GM21381 (cell line): Measurements from ENCODE around the gene CLDN16.

Experiments used
- ATAC-seq: cut with Tn5 transposase; IDR thresholded peaks from one replicate; pipeline ENCODE4 v1.9.1; 2021; ENCODE audit warnings: mild to moderate bottlenecking, moderate library complexity; ENCODE audit not compliant: unreplicated experiment

Gene CLDN16

DNA sequence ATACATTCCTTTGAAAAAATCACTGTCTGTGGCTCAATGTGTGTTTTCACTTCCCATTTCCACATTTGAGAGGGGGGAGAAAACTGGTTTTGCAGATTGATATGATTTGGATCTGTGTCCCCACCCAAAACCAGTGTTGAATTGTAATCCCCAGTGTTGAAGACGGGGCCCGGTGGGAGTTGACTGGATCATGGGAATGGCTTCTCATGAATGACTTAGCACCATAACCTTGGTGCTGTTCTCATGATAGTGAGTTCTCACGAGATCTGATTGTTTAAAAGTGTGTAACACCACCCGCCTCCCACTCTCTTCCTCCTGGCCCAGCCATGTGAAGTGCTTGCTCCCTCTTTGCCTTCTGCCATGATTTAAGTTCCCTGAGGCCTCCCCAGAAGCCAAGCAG, 45.7 kb downstream of the CLDN16 start:
- ATAC-seq: no peak

DNA sequence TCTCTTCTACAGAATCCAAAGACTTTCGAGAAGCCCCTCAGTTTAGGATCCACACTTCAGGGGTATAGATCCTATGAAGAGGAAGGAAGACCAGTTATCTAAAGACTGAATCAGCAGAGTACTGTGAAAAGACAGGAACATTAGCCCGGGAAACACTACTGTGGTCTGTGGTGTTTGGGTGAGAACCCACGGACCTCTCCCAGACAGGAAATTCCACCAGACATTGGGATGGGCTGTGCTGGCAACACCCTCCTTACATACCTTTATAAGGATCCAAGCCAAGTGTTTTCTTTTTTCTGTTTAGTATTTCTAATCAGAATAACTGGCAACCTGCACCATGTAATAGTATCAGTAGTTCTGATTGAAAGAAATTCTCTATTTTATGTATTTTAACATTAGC, 47.7 kb downstream of the CLDN16 start:
- no peak for ATAC-seq

DNA sequence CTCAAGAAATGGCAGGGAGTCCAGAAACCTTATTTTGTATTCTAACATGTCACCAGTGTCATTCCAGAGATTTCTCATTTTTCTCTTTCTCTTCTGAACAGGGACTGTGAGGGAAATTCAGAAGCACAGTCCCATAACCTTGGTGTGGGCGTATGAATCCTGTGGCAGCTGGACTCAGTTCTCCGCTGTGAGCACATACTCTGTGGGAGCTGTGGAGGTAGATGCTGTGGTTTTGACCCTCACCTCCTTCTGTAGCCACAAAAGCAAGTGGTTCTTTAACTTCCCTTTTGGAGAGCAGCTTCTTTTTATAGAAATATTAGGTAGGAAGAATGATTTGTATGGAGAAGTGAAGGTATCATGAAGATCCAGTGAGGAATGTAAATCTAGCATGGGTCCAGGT, 48.4 kb downstream of the CLDN16 start:
- no peak for ATAC-seq

DNA sequence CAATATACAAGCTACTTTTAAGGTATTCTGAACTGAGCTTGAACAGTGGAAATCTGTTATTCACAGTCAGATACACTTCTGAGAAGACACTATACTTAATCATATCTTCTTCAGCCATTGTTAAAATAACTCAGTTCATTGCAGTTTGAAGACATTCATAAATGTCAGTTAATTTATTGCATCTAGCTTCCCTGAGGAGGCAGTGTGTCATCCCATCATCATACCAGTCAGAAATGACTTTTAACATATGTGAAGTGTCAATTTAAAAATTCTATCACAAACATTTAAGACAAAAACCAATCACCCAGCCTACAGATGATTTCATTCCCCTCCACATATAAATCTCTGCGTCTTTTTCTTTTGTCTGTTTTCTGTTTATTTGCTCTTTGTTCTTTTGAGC, 54.3 kb downstream of the CLDN16 start:
- no peak for ATAC-seq

DNA sequence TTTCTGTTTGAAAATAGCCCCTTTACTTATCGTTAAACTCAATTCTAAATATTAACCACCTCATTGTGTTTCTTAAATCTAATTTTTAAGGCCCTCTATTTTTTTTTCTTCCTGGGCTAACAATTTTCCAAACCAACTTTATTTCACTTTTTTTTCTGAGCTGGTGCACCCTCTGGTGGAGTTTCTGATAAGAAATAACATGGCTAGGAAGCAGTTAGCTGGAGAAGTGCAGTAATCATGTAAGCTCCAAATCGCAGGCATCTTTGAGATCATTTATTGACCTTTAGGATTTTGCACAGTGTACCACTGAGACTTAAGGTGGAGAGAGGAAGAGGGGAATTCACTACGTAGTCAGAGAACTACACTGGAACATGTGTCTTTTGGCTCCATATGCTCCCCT, 55.3 kb downstream of the CLDN16 start:
- no peak for ATAC-seq

DNA sequence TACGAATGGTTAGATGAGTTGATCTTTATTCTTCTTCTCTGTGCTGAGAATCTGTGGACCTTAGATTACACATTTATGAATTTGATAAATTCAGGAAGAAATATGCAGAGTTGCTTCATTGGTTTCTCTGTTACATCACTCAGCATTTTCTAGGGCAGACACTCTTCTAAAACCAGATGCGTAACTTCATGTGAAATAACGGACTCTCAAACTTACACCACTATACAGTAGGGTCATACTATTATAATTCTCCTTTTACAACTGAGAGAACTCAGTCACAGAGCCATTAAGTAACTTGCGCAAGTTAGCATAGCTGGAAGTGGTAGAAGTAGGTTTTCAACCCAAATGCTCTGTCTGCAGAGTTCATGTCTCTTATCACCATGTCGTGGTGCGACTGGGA, 56.0 kb downstream of the CLDN16 start:
- no peak for ATAC-seq

DNA sequence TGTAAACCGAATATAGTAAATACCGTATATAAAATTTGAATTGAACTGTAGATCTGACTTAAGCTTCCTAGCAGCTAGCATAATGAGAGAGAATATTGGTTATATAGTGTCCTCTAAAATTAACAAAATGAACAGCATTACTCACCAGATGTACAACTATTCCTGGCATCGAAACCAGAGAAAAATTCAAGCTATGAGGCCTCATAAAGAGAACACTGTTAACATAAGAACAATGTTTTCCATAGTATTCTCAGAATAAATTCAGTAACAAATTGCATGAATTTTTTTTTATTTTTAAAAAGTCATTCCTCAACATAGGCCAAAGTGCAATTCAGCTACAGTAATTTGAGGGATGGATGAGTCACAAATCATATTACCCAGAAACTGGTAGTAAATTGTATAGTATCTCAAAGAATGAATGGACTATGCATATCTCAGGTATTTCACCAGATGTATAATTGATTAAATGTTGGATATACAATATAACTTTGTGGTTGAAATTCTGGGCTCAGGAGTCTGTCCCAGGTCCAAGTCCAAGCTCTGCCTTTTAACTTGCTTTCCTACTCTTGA, 56.7 kb downstream of the CLDN16 start:
- no peak for ATAC-seq

DNA sequence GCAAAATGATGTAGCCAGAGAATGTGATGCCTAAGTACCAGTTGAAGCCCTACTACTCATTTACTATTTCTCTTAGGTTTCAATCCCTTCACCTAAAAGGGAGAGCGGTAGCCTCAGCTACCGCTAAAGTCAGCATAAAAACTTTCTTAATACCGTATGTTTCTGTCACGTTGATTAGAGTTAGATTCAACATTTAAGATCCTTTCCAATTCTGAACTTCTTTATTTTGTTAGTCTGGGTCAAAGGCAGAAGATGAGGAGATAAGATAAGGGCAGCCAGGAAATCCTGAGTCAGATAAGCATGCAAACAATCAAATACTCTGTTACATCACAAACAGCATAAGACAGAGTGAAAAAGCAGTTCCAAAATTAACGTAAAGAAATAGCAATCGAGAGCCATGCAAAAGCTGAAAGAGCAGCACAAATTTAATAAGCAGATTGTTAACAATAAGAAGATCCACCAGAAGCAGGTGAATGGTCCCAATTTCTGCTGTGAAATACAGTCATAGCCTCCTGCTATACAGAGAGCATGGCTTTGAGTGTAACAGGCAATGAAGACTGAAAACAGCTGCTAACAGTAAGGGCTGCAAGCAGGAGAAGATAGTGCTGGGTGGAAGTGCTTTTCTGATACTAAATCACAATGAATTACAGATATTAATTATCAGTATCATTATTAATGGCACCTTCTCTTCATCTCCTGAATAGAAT, 58.8 kb downstream of the CLDN16 start:
- ATAC-seq: no peak

DNA sequence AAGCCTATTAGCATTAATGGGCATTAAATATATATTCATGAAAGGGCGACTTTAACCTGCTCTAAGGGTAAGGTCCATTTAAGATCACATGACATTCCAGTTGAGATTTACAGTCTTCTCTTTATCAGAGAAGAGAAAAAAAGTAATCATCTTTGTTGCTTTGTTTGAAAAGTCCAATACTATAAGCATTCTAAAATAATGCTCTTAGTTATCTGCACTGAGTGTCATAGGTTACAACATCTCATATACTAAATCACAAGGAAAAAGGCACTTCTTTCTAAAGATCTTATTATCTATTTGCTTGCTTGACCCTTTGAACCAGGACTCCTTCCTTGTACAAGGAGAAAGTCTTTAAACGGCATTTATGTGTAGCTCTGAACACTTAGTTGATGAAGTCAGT, 60.3 kb downstream of the CLDN16 start:
- no peak for ATAC-seq

DNA sequence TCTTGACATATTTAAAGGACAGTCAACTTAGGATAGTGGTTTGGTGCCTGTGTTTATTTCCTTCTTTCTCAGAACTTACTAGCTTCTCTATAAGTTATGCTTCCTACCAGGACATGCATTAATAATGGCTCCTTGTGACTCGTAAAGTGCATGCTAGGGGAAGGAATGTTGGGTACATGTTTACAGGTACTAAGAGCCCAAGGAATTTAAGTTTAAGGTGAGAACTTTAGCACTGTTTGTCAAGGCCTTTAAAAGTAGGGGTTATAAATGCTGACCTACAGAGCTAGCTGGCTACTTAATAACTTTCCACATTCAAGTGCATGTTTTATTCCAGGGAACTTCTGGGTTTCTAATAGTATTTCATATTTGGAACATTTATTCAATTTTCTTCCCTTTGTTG, 61.8 kb downstream of the CLDN16 start, which contains the start of gene TMEM207:
Gene TMEM207, minus strand, starts transcription at position 101 of the 400 bp plus-strand sequence. Its CDS starts 92 bp downstream, at position 9.
- no peak for ATAC-seq

DNA sequence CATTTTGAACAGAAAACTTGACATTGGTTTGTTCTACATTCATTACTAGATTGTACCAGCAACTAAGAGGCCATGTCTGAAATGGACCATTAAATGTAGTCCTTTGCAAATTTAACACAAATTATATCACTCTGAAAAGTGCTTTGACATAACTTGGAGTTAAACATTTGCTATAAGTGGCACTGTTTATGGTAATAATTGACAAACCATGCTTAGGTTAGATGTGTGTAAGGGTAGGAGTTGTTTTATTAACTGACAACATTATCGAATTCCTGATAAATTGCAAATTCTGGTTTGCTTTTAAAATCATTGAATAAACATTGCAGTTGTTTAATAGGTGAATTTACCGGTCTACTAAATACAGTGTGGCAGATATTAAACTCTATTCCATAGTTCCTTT, 67.9 kb downstream of the CLDN16 start:
- no peak for ATAC-seq

DNA sequence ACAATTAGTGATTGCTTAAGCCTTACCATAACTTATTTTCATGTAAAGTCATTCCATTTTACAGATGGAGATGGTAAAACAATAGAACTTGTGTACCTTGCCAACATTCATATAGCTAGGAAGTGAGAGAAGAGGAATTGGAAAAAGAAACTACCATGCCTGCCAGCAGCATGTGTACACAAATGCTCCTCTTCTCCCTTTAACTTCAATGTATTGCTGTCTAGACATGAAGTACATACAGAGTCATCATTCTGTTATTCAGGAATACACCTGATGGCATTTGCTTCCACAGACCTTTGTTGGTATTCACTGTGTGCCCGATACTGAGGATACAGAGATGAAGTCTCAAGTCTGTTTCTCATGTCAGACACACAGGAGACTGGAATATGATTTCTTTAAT, 68.8 kb downstream of the CLDN16 start:
- ATAC-seq: no peak

DNA sequence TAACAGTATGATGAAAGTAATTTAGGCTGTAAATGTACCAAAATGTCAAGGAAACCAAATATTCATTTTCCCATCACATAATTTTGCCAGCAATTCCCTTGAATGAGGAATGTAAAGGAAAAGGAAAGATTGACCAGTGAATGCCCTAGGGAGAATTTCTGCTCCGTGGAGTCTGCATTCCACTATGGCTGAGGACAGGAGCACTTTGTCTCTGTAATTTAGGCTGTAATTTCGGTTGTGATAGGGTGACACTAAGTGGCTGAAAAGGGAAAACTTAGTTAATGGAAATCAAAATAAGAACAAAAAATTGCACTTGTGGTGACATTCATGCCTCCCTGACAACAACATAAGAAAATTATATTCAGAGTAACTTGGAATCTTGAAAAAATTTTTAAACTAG, 70.1 kb downstream of the CLDN16 start:
- no peak for ATAC-seq
